PC-3 (cell line): ENCODE results near the gene LCE1F.

Experiments used
- EZH2 ChIP-seq: fragments of 300-600 bp; sonication (generic); IDR thresholded peaks from one replicate; pipeline ENCODE4 v1.6.1; 2017; ENCODE audit warnings: antibody characterized with exemption, mild to moderate bottlenecking, low read length; ENCODE audit not compliant: unreplicated experiment
- EZH2phosphoT487 ChIP-seq: fragments of 300-600 bp; sonication (generic); IDR thresholded peaks from 2 replicates; pipeline ENCODE4 v1.6.1; 2018; ENCODE audit warnings: mild to moderate bottlenecking, antibody characterized with exemption, low read length, borderline replicate concordance
- TF ChIP-seq, protein P1 (sequence below): fragments of 300-600 bp; sonication (generic); conservative IDR thresholded peaks from 2 replicates; pipeline ENCODE4 v1.5.1; 2017; ENCODE audit warnings: antibody characterized with exemption, low read depth, mild to moderate bottlenecking, low read length

DNA sequence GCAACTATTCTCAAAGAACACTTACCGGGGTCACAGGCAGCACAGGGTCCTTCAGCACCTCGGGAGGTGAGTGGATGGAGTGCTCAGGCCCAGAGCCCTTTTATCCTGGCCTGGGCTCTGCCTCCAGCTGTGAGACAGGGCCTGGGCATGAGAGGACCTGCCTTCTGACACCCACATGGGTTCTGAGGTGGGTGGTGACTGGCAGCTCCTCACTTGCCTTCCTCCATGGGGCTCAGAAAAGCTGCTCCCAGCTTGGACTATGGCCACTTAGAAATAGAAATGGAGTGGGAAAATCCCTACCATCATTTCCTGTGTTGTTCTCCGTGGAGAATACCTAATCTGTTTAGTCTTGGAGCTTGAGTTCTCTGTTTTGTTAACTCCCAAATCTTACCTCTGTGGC is 31.6 kb downstream of the LCE1F start, which contains the start of gene LCE1C:
- TF ChIP-seq, protein P1, sequence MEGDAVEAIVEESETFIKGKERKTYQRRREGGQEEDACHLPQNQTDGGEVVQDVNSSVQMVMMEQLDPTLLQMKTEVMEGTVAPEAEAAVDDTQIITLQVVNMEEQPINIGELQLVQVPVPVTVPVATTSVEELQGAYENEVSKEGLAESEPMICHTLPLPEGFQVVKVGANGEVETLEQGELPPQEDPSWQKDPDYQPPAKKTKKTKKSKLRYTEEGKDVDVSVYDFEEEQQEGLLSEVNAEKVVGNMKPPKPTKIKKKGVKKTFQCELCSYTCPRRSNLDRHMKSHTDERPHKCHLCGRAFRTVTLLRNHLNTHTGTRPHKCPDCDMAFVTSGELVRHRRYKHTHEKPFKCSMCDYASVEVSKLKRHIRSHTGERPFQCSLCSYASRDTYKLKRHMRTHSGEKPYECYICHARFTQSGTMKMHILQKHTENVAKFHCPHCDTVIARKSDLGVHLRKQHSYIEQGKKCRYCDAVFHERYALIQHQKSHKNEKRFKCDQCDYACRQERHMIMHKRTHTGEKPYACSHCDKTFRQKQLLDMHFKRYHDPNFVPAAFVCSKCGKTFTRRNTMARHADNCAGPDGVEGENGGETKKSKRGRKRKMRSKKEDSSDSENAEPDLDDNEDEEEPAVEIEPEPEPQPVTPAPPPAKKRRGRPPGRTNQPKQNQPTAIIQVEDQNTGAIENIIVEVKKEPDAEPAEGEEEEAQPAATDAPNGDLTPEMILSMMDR, result no peak
- TF ChIP-seq EZH2 (no peak), EZH2phosphoT487 (no peak)
